HG02840 (cell line): Measurements from ENCODE around the gene NR3C1.

Source experiments
- ATAC-seq: cut with Tn5 transposase; IDR thresholded peaks from one replicate; pipeline ENCODE4 v1.9.1; 2021; ENCODE audit warnings: mild to moderate bottlenecking, moderate library complexity, moderate number of reproducible peaks; ENCODE audit not compliant: unreplicated experiment, low FRiP score

NR3C1 gene

GRCh38 chr5:143373076-143373475 is 30.4 kb downstream of the NR3C1 start:
- ATAC-seq, result no peak

- ATAC-seq, result no peak
These were observed 31.2 kb downstream of the NR3C1 start for GRCh38 chr5:143372187-143372829.

GRCh38 chr5:143370440-143370839 is 33.0 kb downstream of the NR3C1 start:
- no peak for ATAC-seq

GRCh38 chr5:143364061-143364460 is 39.4 kb downstream of the NR3C1 start:
- no peak for ATAC-seq

- no peak for ATAC-seq
These were observed 40.7 kb downstream of the NR3C1 start for GRCh38 chr5:143362664-143363227.

GRCh38 chr5:143361438-143361837 is 42.0 kb downstream of the NR3C1 start:
- ATAC-seq, result no peak

- ATAC-seq, result no peak
These were observed 42.7 kb downstream of the NR3C1 start for GRCh38 chr5:143360755-143361154.

GRCh38 chr5:143359869-143360268 is 43.6 kb downstream of the NR3C1 start:
- ATAC-seq, result no peak

GRCh38 chr5:143356855-143357583 is 46.5 kb downstream of the NR3C1 start:
- ATAC-seq, result no peak

- ATAC-seq, result no peak
These were observed 47.8 kb downstream of the NR3C1 start for GRCh38 chr5:143355710-143356109.

- no peak for ATAC-seq
These were observed 49.5 kb downstream of the NR3C1 start for GRCh38 chr5:143354025-143354424.

GRCh38 chr5:143352691-143353090 is 50.8 kb downstream of the NR3C1 start:
- no peak for ATAC-seq

- ATAC-seq, result no peak
These were observed 52.5 kb downstream of the NR3C1 start for GRCh38 chr5:143350751-143351602.

GRCh38 chr5:143350341-143350740 is 53.1 kb downstream of the NR3C1 start:
- no peak for ATAC-seq

- no peak for ATAC-seq
These were observed 54.3 kb downstream of the NR3C1 start for GRCh38 chr5:143349177-143349576.

GRCh38 chr5:143347698-143348344 is 55.7 kb downstream of the NR3C1 start:
- ATAC-seq, result no peak

- no peak for ATAC-seq
These were observed 56.4 kb downstream of the NR3C1 start for GRCh38 chr5:143347046-143347445.

- ATAC-seq, result no peak
These were observed 57.6 kb downstream of the NR3C1 start for GRCh38 chr5:143345671-143346440.

- ATAC-seq, result no peak
These were observed 60.4 kb downstream of the NR3C1 start for GRCh38 chr5:143343042-143343441.

GRCh38 chr5:143342607-143343006 is 60.9 kb downstream of the NR3C1 start:
- no peak for ATAC-seq
